ENCODE measurements around the gene C6orf89.

C6orf89 gene, protein sequence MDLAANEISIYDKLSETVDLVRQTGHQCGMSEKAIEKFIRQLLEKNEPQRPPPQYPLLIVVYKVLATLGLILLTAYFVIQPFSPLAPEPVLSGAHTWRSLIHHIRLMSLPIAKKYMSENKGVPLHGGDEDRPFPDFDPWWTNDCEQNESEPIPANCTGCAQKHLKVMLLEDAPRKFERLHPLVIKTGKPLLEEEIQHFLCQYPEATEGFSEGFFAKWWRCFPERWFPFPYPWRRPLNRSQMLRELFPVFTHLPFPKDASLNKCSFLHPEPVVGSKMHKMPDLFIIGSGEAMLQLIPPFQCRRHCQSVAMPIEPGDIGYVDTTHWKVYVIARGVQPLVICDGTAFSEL

DNA sequence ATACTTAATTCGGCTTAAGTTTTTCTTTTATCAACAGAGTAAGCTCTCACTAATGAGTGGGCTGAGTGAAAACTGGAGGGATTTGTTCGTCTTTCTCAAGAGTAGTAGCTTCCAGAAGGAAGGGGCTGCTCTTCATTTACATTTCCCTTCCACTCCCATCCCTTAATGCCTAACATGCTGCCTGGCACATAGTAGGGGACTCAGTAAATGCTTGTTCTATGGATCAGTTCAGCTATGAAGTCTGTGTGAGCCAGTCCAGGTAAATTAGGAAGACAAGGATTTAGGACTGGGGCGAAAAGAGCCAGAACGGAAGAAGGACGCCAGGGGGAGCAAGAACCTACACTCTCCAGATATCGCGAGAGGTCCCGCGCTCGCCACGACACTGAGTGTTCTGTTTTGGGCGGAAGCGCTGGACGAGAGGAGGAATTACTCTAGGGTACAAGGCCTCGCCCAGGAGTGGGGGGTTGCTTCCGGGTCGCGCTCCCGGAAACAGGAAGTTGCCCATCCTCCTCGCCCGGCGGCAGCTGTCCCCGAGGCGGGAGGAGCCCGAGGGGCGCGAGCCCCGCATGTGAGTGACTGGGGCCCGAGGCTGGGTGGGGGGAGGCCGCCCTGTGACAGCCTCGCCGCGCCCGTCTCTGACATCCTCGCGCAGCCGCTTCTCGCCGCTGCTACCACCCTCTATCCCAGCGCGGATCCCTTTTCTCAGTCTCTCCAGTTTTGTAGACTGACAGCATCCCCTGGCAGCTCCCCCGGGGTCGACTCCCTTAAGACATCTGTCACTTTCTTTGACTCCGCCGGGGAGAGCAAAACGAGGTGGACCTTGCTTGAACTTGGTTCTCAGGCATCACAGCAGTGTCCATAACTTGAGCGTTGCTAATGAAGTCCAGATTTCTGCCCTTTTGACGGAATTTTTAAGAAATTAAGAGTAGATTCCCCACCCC lies at the start of gene C6orf89:
C6orf89 (plus strand) TSS at position 492 of the 941 bp plus-strand sequence. CDS start 13,493 bp downstream, outside the sequence.
- H3K4me3 ChIP-seq (ENCODE audit: low read depth, low read length), result peak within 1 kb of the TSS; percentile 89
- H3K4me1 ChIP-seq (ENCODE audit: control insufficient read depth, insufficient read depth, low read length), result peaks cover 7% of the 10 kb centered on the region
- no peaks in the 10 kb centered on the region for H3K36me3 ChIP-seq (ENCODE audit: control insufficient read depth, insufficient read depth, low read length)
- H3K9ac ChIP-seq (ENCODE audit: low read depth, low read length), result peak within 1 kb of the TSS; percentile 61
- no peaks in the 10 kb centered on the region for H3K9me3 ChIP-seq (ENCODE audit: control insufficient read depth, insufficient read depth, low read length)
- no peaks in the 10 kb centered on the region for H3K27me3 ChIP-seq (ENCODE audit: control insufficient read depth, insufficient read depth, low read length)

DNA sequence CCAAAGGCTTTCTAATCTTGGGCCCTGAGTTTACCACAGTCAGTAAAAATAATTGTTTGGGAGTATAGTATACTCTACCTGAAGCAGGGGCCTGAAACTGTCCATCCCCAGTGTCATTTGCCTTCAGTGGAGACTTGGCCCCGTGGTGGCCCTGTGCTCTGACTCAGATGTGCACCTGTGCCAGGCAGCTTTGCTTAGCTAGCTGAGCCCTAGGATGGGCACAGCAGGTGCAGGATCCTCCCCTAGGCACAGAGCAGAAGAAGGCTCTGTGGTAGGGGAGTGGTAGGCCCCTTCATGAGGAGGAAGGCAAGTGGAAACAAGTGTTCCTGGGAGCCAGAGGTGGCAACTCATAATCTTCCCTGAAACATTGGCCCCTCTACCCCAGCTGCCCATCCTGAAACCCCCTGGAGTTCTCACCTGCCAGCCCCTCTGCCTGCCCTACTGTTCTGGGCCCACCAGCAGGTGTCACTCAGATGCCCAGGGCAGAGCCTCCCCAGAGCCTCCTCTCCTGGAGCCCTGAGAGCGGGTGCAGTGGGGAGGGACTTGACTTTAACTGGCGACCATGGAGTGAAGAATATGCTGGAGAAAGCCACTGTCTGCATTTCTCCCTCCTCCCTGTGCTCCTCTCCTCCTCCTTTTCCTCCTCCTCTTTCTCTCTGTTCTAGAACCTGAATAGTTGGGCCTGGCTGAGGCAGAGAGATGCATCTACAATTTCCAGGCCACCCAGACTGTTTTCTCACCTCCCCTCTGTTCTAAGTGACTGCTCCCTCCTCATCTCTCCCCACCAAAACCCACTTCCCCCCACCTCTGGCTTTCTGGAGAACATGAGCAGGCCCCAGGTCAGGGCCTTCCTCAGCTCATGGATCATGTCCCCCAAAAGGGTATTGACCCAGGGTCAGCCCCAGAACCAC lies 49.4 kb upstream of the C6orf89 start:
- H3K4me3 ChIP-seq (ENCODE audit: low read depth, low read length), result no peak overlapping the region
- H3K9ac ChIP-seq (ENCODE audit: low read depth, low read length), result no peak overlapping the region
- H3K9me3 ChIP-seq (ENCODE audit: control insufficient read depth, insufficient read depth, low read length), result no peaks in the 10 kb centered on the region
- no peaks in the 10 kb centered on the region for H3K36me3 ChIP-seq (ENCODE audit: control insufficient read depth, insufficient read depth, low read length)
- H3K4me1 ChIP-seq (ENCODE audit: control insufficient read depth, insufficient read depth, low read length), result peaks cover 4% of the 10 kb centered on the region
- peaks cover 53% of the 10 kb centered on the region for H3K27me3 ChIP-seq (ENCODE audit: control insufficient read depth, insufficient read depth, low read length)

DNA sequence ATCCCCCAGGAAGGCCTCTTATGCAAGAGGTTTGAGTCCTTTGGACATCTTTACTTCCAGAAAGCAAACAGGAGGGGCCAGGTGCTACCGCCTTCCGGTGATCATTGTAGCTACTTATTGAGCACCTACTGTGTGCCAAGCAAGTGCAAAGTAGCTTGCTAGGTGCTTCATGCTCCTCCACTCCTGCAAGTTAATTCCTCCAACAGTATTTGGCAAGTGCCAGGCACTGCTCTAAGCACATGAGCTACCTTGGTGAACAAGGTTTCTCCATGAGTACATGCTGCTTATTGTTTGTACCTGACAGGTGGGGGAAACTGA lies 48.8 kb upstream of the C6orf89 start:
- H3K9ac ChIP-seq (ENCODE audit: low read depth, low read length), result no peak overlapping the region
- H3K36me3 ChIP-seq (ENCODE audit: control insufficient read depth, insufficient read depth, low read length), result no peaks in the 10 kb centered on the region
- peaks cover 4% of the 10 kb centered on the region for H3K4me1 ChIP-seq (ENCODE audit: control insufficient read depth, insufficient read depth, low read length)
- H3K9me3 ChIP-seq (ENCODE audit: control insufficient read depth, insufficient read depth, low read length), result no peaks in the 10 kb centered on the region
- H3K27me3 ChIP-seq (ENCODE audit: control insufficient read depth, insufficient read depth, low read length), result peaks cover 59% of the 10 kb centered on the region
- H3K4me3 ChIP-seq (ENCODE audit: low read depth, low read length), result no peak overlapping the region

DNA sequence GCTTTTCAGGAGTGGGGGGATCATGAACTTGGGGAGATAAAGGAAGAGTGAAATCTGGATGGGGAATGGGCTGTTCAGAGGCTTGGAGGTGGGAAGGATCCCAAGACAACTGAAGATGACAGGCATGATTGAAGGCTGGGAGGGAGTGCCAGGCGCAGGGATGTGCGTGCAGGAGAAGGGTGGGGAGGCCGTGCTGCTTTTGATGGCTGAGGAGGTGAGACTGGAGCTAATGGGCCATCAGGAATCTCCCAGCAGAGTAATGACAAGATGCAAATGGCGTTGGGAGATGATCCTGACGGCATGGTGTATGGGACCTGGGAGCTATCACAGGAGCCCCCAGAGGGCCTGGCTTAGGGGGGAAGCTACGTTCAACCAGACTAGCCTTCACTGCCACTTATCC lies 48.1 kb upstream of the C6orf89 start:
- Histone ChIP-seq H3K9ac (ENCODE audit: low read depth, low read length) (no peak overlapping the region), H3K27me3 (ENCODE audit: control insufficient read depth, insufficient read depth, low read length) (peaks cover 59% of the 10 kb centered on the region), H3K4me1 (ENCODE audit: control insufficient read depth, insufficient read depth, low read length) (peaks cover 4% of the 10 kb centered on the region), H3K36me3 (ENCODE audit: control insufficient read depth, insufficient read depth, low read length) (no peaks in the 10 kb centered on the region), H3K4me3 (ENCODE audit: low read depth, low read length) (no peak overlapping the region), H3K9me3 (ENCODE audit: control insufficient read depth, insufficient read depth, low read length) (no peaks in the 10 kb centered on the region)

DNA sequence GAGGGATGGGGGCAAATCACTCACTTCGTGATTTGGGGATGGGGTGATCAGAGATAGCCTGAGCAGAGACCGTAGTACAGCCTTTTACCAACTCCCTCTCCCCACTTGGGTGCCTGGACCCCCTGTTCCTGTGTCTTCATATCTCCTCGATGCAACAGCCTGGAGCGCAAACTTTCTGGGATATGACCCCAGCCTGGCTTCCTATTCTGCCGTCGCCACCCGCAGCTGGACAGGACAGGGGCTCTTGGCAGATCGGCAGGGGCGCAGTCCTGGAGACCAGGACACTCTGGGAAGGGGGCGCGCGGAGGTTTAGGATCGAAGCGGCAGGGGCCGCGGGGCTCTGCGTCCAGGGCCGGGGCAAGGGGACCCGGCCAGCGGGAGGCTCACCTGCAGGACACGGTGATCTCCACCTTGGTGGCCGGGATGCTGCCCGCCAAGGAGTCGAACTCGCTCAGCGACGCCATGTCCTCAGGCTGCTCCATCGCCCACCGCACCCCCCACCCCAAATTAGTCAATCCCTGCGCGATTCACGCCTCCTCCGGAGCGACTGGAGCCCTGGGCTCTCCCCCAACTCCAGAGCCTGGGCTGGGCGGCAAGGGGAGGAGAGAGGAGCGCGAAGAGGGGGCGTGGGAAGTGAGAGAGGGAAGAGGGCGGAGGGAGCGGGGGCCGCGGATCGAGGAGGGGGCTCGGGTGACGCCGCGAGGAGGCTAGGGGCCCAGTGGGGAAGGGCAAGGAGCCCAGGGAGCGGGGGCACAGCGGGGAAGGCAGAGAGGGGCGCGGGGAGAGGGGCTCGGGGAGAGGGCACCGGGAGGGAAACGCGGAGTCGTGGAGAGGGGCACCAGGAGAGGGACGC lies 46.6 kb upstream of the C6orf89 start, which contains the start of gene CPNE5:
CPNE5 (minus strand) TSS at position 549 of the 853 bp plus-strand sequence; CDS start at position 482, 67 bp downstream.
- no peak within 1 kb of the TSS for H3K9ac ChIP-seq (ENCODE audit: low read depth, low read length)

DNA sequence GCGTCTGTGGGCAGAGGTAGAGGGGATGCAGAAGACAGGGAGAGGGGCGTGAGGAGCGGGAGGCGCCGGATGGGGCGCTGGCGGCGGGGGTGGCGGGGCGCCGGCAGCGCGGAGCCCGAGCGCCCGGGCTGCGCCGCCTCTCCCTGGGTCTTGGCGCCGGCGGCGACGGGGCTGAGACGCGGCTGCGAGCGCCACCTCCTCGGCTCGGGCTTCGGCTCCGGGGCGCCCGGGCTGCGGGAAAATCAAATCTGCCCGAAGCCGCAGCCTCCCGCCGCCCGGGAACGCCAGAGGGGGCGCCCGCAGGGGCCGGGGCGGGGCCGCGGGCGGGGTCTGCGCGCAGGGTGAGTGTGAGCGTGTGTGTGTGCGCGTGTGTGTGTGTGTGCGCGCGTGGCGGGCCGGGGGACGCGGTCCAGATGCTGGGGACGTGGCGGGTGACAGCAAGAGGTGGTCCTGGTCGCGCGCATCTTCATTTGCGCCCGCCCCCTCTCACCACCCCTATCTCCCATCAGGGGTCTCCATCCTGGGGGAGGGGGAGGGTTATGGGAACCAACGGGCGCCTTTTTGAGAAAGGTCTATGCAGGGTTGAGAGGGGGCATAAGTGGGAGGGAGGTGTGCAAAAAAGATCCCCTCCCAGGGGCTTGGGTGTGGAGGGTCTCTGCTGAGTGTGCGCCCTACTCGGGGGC lies 45.9 kb upstream of the C6orf89 start:
- no peak overlapping the region for H3K9ac ChIP-seq (ENCODE audit: low read depth, low read length)

More for the DNA sequence above, 46.6 kb upstream of the C6orf89 start, which contains the start of gene CPNE5:
- Histone ChIP-seq H3K36me3 (ENCODE audit: control insufficient read depth, insufficient read depth, low read length) (no peaks in the 10 kb centered on the region), H3K27me3 (ENCODE audit: control insufficient read depth, insufficient read depth, low read length) (peaks cover 61% of the 10 kb centered on the region), H3K4me3 (ENCODE audit: low read depth, low read length) (peak within 1 kb of the TSS; percentile 61), H3K4me1 (ENCODE audit: control insufficient read depth, insufficient read depth, low read length) (peaks cover 4% of the 10 kb centered on the region), H3K9me3 (ENCODE audit: control insufficient read depth, insufficient read depth, low read length) (no peaks in the 10 kb centered on the region)

DNA sequence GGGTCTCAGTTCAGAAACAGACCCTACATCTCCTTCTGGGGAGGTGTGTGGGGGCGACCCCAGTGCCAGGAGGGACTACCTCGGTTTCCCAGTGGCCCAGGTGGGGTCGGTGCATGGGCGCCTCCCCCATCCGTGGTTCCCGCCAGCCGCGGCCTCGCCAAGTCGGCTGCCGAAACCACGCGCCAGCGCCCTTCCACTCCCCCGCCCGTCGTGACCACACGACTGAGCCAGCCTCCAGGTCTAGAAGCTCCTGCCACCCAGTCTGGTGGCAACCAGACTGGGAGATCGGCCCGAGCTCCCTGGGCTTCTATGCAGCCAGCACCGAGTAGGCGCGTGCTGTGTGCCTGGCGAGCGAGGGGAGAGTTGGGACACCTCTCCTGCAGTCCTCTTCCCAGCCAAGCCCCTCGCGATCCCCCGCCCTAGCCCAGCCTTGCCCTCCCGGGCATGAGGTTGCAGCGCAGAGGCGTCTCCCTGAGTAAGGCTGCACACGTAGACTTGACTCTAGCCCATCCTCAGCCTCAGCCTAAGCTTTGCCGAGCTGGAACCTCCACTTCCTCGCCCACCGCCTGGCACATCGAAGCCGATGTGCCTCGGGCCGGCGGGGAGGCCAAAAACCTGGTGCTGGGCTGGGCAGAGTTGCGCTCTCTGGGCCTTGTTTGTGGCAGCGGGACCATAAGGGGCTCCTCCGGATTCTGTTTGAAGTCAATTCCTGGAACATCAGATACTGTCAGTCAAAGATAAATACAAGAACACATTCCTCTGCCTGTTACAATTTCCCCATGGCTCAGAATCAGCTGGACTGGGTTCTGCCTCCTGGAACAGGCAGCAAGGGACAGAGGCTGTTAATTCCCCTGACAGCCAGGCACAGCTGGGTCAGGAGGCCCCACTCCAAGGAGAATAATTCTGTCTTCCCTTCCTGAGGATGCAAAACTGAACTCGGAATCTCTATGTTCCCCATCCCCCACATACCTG lies 45.0 kb upstream of the C6orf89 start:
- Histone ChIP-seq H3K9me3 (ENCODE audit: control insufficient read depth, insufficient read depth, low read length) (no peaks in the 10 kb centered on the region), H3K36me3 (ENCODE audit: control insufficient read depth, insufficient read depth, low read length) (no peaks in the 10 kb centered on the region), H3K9ac (ENCODE audit: low read depth, low read length) (no peak overlapping the region), H3K4me1 (ENCODE audit: control insufficient read depth, insufficient read depth, low read length) (no peaks in the 10 kb centered on the region), H3K4me3 (ENCODE audit: low read depth, low read length) (peak overlapping the region; percentile 61), H3K27me3 (ENCODE audit: control insufficient read depth, insufficient read depth, low read length) (peaks cover 57% of the 10 kb centered on the region)

More for the DNA sequence above, 45.9 kb upstream of the C6orf89 start:
- no peaks in the 10 kb centered on the region for H3K9me3 ChIP-seq (ENCODE audit: control insufficient read depth, insufficient read depth, low read length)
- peak overlapping the region; percentile 61 for H3K4me3 ChIP-seq (ENCODE audit: low read depth, low read length)
- H3K27me3 ChIP-seq (ENCODE audit: control insufficient read depth, insufficient read depth, low read length), result peaks cover 61% of the 10 kb centered on the region
- peaks cover 4% of the 10 kb centered on the region for H3K4me1 ChIP-seq (ENCODE audit: control insufficient read depth, insufficient read depth, low read length)
- no peaks in the 10 kb centered on the region for H3K36me3 ChIP-seq (ENCODE audit: control insufficient read depth, insufficient read depth, low read length)

DNA sequence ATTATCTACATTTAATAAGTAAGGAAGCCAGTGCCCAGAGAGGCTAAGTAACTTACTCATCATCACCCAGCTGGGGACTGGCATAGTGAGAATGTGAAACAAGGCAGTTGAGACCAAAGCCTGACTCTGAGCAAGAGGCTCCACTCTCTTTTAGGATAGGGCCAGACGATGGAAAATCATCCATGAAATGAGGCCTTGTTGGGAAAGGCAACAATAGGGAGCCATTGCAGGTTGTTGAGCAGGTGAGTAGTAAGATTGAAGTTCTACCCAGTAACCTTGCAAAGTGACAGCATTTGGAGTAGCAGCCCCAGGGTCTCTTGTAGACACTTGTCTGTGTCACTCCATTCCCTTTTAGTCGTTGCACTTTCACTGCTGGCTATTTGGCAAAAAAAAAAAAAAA lies 44.0 kb upstream of the C6orf89 start:
- Histone ChIP-seq H3K27me3 (ENCODE audit: control insufficient read depth, insufficient read depth, low read length) (peaks cover 47% of the 10 kb centered on the region), H3K36me3 (ENCODE audit: control insufficient read depth, insufficient read depth, low read length) (no peaks in the 10 kb centered on the region), H3K4me3 (ENCODE audit: low read depth, low read length) (no peak overlapping the region), H3K9me3 (ENCODE audit: control insufficient read depth, insufficient read depth, low read length) (no peaks in the 10 kb centered on the region), H3K4me1 (ENCODE audit: control insufficient read depth, insufficient read depth, low read length) (no peaks in the 10 kb centered on the region), H3K9ac (ENCODE audit: low read depth, low read length) (no peak overlapping the region)

DNA sequence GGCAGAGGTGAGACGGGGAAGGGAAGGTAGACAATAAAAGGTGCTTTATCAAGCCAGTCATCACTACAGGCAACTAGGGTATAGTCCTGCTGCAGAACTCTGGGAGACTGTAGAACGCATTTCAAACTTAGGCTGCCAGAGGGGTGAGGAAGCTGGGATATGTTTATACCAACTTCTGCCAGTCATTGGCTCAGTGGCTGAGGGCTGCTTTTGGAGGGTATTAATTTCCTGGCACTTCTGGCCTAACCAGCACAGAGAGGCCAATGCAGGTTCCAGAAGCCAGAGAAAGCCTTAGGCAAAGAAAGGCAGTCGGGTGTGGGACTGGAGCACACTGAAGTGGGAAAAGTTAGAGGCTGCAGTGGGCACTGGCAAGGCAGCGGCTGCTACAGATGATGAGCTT lies 42.6 kb upstream of the C6orf89 start:
- Histone ChIP-seq H3K4me3 (ENCODE audit: low read depth, low read length) (no peak overlapping the region), H3K4me1 (ENCODE audit: control insufficient read depth, insufficient read depth, low read length) (no peaks in the 10 kb centered on the region), H3K9me3 (ENCODE audit: control insufficient read depth, insufficient read depth, low read length) (no peaks in the 10 kb centered on the region), H3K9ac (ENCODE audit: low read depth, low read length) (no peak overlapping the region), H3K27me3 (ENCODE audit: control insufficient read depth, insufficient read depth, low read length) (peaks cover 38% of the 10 kb centered on the region), H3K36me3 (ENCODE audit: control insufficient read depth, insufficient read depth, low read length) (no peaks in the 10 kb centered on the region)

All from iPS-15b (cell line).